PC-9 (cell line): Measurements from ENCODE around the gene LEPR.

Source experiments
- CTCF ChIP-seq: fragments of 200-600 bp; sonication (generic); conservative IDR thresholded peaks from 2 replicates; pipeline ENCODE4 v1.6.1; 2017; ENCODE audit warnings: mixed run types, antibody characterized with exemption, mild to moderate bottlenecking, moderate library complexity
- EZH2 ChIP-seq: fragments of 200-600 bp; sonication (generic); IDR thresholded peaks from 2 replicates; pipeline ENCODE4 v1.8.0; 2017; ENCODE audit warnings: antibody characterized with exemption, low read depth

GRCh38 chr1:65417729-65418128 lies 2.7 kb upstream of the LEPR start:
- TF ChIP-seq CTCF (no peak), EZH2 (no peak)
